ENCODE measurements around the gene CPT1A. TPM values are rescaled to one million over a fixed set of nuclear protein-coding genes. Genes with fewer than 3 reads are reported as not detected.

The CPT1A gene
- total and polyA plus RNA-seq, 10 of the 15 experiments (the other 5 are each of a cell fraction or from before 2014, with no cell fraction given) = 1.1 to 17.5 (median 6.0) TPM

GRCh38 chr11:68842427-68843051 is 823 bp upstream of the CPT1A start:
- no peak for ATAC-seq
- no peaks in the 10 kb centered on the region for H4K20me1 ChIP-seq (ENCODE audit: control insufficient read depth, insufficient read depth)
- ChIA-PET POLR2A (interaction anchor here (0.6 to 0.7 kb wide), 3 partner anchors 12 to 210 kb away, joined by 3 to 4 read pairs (median 3); no protein-coding TSS in a partner anchor), SMC1A (ENCODE audit: uncharacterized antibody, unreplicated experiment) (interaction anchor here (0.5 to 1.1 kb wide), 2 partner anchors 258 to 778 kb away, joined by 3 read pairs; no protein-coding TSS in a partner anchor), CTCF (interaction anchor here (2.0 kb wide), 1 partner anchor 232 kb away, joined by 6 read pairs; no protein-coding TSS in a partner anchor), RAD21 (ENCODE audit: unreplicated experiment) (interaction anchor here (0.8 to 1.9 kb wide), 2 partner anchors 93 to 206 kb away, joined by 4 read pairs; no protein-coding TSS in a partner anchor)
- peak overlapping the region; percentile 85 for H3K4me3 ChIP-seq
- peaks cover 33% of the 10 kb centered on the region for H3K4me1 ChIP-seq (ENCODE audit: control insufficient read depth, insufficient read depth, low read length)
- DNase-seq (ENCODE audit: low read depth, low spot score) = no peak
- H3K9me3 ChIP-seq (replicated peaks; ENCODE audit: control insufficient read depth, insufficient read depth, low read length) = no peaks in the 10 kb centered on the region
- intact Hi-C loops (cut with micrococcal nuclease; ENCODE audit: unreplicated experiment) = loop anchor here (5.0 to 10.0 kb wide), 4 partner anchors 208 to 455 kb away; no protein-coding TSS in a partner anchor
- peak overlapping the region; percentile 21; the same call in 1 of the 2 replicates for H3K27ac ChIP-seq (ENCODE audit: control insufficient read depth, insufficient read depth)
- H3K9ac ChIP-seq (ENCODE audit: control insufficient read depth, insufficient read depth, low read length) = peak overlapping the region; percentile 56
- no TSS peak for BruUV-seq (replicated peaks)
- peak overlapping the region; percentile 89 for H2AFZ ChIP-seq (ENCODE audit: control insufficient read depth, low read depth, low read length)
- TF ChIP-seq ZNF207 (IDR thresholded peaks at IDR 0.05; ENCODE audit: borderline replicate concordance) = no peak
- no peak for TF ChIP-seq KLF5 (IDR thresholded peaks at IDR 0.05; ENCODE audit: partially characterized antibody)
- TF ChIP-seq SMC3 (IDR thresholded peaks at IDR 0.05; ENCODE audit: borderline replicate concordance, low read length) = no peak
- TF ChIP-seq NFXL1 (IDR thresholded peaks at IDR 0.05; ENCODE audit: borderline replicate concordance) = no peak
- TF ChIP-seq MEF2A (IDR thresholded peaks at IDR 0.05; ENCODE audit: insufficient read depth, low read depth, low read length) = no peak
- TF ChIP-seq MYB (IDR thresholded peaks at IDR 0.05; ENCODE audit: borderline replicate concordance, low read depth, low read length) = no peak
- TF ChIP-seq, protein P1, sequence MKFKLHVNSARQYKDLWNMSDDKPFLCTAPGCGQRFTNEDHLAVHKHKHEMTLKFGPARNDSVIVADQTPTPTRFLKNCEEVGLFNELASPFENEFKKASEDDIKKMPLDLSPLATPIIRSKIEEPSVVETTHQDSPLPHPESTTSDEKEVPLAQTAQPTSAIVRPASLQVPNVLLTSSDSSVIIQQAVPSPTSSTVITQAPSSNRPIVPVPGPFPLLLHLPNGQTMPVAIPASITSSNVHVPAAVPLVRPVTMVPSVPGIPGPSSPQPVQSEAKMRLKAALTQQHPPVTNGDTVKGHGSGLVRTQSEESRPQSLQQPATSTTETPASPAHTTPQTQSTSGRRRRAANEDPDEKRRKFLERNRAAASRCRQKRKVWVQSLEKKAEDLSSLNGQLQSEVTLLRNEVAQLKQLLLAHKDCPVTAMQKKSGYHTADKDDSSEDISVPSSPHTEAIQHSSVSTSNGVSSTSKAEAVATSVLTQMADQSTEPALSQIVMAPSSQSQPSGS (IDR thresholded peaks at IDR 0.05; ENCODE audit: low read length) = no peak
- TF ChIP-seq GATAD2B (conservative IDR thresholded peaks at IDR 0.05; ENCODE audit: low read depth) = no peak
- TF ChIP-seq, protein P2, sequence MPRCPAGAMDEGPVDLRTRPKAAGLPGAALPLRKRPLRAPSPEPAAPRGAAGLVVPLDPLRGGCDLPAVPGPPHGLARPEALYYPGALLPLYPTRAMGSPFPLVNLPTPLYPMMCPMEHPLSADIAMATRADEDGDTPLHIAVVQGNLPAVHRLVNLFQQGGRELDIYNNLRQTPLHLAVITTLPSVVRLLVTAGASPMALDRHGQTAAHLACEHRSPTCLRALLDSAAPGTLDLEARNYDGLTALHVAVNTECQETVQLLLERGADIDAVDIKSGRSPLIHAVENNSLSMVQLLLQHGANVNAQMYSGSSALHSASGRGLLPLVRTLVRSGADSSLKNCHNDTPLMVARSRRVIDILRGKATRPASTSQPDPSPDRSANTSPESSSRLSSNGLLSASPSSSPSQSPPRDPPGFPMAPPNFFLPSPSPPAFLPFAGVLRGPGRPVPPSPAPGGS (IDR thresholded peaks at IDR 0.05; ENCODE audit: borderline replicate concordance, insufficient read depth, low read depth, low read length, poor library complexity, severe bottlenecking) = no peak
- TF ChIP-seq, protein P3, sequence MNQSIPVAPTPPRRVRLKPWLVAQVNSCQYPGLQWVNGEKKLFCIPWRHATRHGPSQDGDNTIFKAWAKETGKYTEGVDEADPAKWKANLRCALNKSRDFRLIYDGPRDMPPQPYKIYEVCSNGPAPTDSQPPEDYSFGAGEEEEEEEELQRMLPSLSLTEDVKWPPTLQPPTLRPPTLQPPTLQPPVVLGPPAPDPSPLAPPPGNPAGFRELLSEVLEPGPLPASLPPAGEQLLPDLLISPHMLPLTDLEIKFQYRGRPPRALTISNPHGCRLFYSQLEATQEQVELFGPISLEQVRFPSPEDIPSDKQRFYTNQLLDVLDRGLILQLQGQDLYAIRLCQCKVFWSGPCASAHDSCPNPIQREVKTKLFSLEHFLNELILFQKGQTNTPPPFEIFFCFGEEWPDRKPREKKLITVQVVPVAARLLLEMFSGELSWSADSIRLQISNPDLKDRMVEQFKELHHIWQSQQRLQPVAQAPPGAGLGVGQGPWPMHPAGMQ (IDR thresholded peaks at IDR 0.05; ENCODE audit: borderline replicate concordance) = no peak
- TF ChIP-seq FOXM1 (IDR thresholded peaks at IDR 0.05; ENCODE audit: low read depth, low read length) = no peak
- H3K4me2 ChIP-seq (ENCODE audit: control insufficient read depth, insufficient read depth) = peak overlapping the region; percentile 85
- FAIRE-seq = no peak
- H3K79me2 ChIP-seq (ENCODE audit: control insufficient read depth, insufficient read depth, low read length) = peaks cover 8% of the 10 kb centered on the region
- in situ Hi-C loops (cut with MboI) = no loop called here
- no peaks in the 10 kb centered on the region for H3K36me3 ChIP-seq (ENCODE audit: control insufficient read depth in 2 of 2, insufficient read depth in 2 of 2, low read length in 1 of 2)
- WGBS (ENCODE audit: insufficient coverage, insufficient replicate concordance, low lambda C conversion rate, missing lambda C conversion rate) = 20% methylated on average over 23 of the region's 25 CpGs
- H3K27me3 ChIP-seq (replicated peaks in 1 of 2; ENCODE audit: control insufficient read depth in 2 of 2, insufficient read depth in 2 of 2, low read length in 1 of 2) = no peaks in the 10 kb centered on the region
